Measurements from ENCODE around the gene ASB7.

ASB7 gene

GRCh38 chr15:100593431-100593830 is 9.0 kb upstream of the ASB7 start:
- DNase-seq (ENCODE audit: low read depth, low spot score): no peak
- H3K4me3 ChIP-seq (ENCODE audit: low read length): no peak overlapping the region

GRCh38 chr15:100595964-100596363 is 6.4 kb upstream of the ASB7 start:
- no peak for DNase-seq (ENCODE audit: low read depth, low spot score)
- H3K4me3 ChIP-seq (ENCODE audit: low read length): no peak overlapping the region

DNA sequence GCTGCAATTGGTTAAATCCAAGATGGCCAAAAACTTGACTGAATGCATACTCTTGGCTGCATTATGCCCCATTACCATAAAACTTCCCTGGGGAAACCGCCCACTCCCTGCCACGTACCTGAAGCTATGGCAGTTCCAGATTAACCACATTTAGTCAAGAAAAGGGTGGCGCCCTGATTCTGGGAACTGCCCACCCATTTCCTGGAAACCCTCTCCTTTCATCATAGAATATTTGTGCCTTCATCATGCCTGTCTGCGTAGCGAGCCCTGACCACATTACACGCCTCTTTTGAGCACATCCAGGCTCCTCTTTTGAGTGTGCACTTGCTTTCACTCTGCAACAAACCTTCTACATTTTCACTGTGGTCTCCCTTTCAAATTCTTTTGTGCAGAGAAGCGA is 5.6 kb upstream of the ASB7 start:
- DNase-seq (ENCODE audit: low read depth, low spot score): peak; percentile 93
- peak overlapping the region; percentile 27 for H3K4me3 ChIP-seq (ENCODE audit: low read length)

GRCh38 chr15:100597862-100598261 is 4.5 kb upstream of the ASB7 start:
- DNase-seq (ENCODE audit: low read depth, low spot score): no peak
- no peak overlapping the region for H3K4me3 ChIP-seq (ENCODE audit: low read length)

DNA sequence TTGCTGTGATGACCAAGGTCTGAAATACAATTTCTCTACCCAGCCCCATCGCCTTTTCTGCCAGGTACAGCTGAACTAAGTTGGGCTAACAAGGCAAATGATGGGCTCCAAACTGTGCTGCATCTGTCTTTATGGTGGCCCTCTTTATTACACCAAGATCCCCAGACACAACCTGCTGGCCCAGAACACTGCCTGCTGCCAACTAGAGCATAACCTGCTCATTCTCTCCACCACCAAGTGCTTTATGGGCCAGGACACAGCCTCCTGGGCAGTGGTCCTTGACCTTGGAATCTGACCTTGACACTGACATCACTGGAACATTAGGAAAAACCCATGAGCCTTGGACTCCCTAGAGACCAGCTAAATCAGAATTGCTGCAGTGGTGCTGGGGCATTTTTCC is 3.7 kb upstream of the ASB7 start:
- H3K4me3 ChIP-seq (ENCODE audit: low read length): no peak overlapping the region
- DNase-seq (ENCODE audit: low read depth, low spot score): no peak

DNA sequence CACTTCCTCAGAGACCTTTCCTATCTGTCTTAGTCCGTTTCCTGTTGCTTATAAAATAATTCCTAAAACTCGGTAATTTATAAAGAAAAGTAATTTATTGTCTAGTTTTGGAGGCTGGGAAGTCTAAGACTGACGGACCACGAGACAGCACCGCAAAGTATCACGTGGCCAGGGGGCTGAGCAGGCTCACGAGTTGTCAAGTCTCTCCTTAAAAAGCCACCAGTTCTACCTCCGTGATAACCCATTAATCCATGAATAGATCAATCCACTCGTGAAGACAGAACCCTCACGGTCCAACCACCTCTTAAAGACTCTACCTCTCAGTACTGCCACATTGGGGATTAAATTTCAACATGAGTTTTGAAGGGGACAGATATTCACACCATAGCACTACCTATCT is 1.2 kb upstream of the ASB7 start:
- peak; percentile 40 for DNase-seq (ENCODE audit: low read depth, low spot score)
- peak overlapping the region; percentile 81 for H3K4me3 ChIP-seq (ENCODE audit: low read length)

DNA sequence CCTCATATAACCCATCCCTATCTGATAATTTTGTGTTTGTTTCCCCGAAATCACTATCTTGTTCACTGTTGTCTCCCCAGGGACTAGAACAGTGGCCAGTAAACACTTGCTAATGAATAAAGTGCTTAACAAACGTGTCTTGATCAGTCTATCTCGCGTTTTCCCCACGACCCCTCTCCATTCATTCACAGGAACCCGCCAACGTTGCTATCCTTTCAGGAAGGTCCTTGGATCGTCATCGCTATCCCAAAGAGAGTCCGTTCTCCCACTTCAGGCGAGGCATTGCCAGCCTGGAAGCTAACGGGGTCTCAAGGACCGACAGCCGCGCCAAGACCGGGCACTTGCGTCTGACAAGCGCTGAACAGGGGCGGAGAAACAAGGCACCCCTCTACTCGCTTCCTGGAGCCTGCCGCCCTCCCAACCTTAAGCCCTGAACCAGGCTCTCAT is 749 bp upstream of the ASB7 start:
- DNase-seq (ENCODE audit: low read depth, low spot score): peak; percentile 30
- peak overlapping the region; percentile 81 for H3K4me3 ChIP-seq (ENCODE audit: low read length)

DNA sequence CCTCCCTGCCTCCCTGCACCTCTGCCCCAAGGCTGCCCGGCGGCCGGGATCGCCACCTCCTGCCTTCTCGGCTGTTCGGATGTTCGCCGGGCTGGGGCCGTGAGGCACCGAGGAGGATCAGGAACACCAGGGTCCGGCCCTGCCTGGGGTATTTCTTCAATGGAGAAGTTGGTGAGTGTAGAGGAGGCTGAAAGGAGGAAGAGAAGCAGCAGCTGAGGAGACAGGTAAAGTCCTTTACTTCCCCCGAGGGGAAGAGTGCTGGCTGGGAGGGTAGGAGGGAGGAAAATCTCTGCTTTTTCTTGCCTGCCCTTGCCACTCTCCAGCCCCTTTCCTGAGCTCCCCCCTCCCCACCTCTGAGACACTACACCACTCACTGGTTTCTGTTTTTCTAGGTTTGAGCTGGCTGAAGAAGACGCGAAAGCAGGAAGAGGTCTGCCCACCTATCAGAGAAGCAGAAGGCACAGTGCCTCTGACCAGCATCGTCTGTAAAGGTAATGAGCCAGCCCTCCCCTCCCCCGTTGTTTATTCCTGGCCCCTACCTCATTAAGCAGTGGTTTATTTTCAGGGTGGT is 519 bp downstream of the ASB7 start:
- no peak for DNase-seq (ENCODE audit: low read depth, low spot score)
- H3K4me3 ChIP-seq (ENCODE audit: low read length): peak overlapping the region; percentile 81

DNA sequence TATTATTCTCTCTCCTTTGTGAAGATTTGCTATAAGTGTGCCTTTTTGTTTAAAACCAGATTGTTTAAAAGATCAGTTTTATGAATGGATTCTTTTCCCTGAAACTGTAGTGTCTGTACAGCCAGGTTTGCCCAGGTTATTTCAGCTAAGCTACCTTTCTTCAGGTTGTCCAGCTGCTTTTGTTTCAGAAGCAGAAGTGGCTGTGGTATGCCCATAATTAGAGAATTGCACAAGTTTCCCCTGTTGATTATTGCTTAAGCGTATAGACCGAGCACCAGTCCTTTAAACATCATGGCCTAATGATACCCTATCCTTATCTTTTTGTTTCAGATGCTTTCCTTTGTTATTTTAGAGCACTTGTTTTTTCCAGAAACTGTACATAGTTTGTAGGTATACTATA is 10.2 kb downstream of the ASB7 start:
- H3K4me3 ChIP-seq (ENCODE audit: low read length): no peak overlapping the region
- no peak for DNase-seq (ENCODE audit: low read depth, low spot score)

DNA sequence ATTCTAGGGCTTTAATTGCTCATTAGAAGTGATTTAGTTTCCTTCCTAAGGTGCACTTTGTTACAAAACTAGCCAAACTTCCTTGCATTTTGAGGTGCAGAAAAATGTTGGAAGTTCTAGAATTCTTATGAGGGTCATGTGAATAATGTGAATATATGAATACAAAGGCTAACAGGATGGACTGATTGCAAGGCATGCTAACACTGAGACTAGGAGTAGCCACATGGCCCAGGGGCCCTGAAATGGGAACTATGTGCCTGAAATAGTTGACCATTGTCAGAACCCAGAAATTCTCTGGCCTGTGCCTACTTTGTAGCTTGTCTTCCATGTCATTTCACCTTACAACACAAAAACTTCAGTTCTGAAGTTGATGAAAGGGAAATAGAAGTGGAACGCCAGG is 10.8 kb downstream of the ASB7 start:
- H3K4me3 ChIP-seq (ENCODE audit: low read length): no peak overlapping the region
- DNase-seq (ENCODE audit: low read depth, low spot score): no peak

- H3K4me3 ChIP-seq (ENCODE audit: low read length): no peak overlapping the region
- no peak for DNase-seq (ENCODE audit: low read depth, low spot score)
Measured at GRCh38 chr15:100614336-100614735, 11.9 kb downstream of the ASB7 start.

DNA sequence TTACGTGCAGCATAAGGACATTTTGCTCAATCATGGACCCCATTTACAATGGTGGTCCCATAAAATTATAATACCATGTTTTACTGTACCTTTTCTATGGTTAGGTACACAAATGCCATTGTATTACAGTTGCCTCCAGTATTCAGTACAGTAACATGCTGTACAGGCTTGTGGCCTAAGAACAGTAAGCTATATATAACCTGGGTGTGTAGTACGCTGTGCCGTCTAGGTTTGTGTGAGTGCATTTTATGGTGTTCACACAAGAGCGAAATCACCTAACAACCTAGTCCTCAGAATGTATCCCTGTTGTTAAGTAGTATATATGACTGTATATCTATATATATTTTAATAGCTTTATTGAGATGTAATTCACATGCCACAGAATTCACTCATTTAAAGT is 12.5 kb downstream of the ASB7 start:
- no peak for DNase-seq (ENCODE audit: low read depth, low spot score)
- H3K4me3 ChIP-seq (ENCODE audit: low read length): no peak overlapping the region

GRCh38 chr15:100615801-100616200 is 13.4 kb downstream of the ASB7 start:
- DNase-seq (ENCODE audit: low read depth, low spot score): no peak

GRCh38 chr15:100616700-100617099 is 14.3 kb downstream of the ASB7 start:
- DNase-seq (ENCODE audit: low read depth, low spot score): no peak

More at GRCh38 chr15:100615801-100616200, 13.4 kb downstream of the ASB7 start:
- no peak overlapping the region for H3K4me3 ChIP-seq (ENCODE audit: low read length)

DNA sequence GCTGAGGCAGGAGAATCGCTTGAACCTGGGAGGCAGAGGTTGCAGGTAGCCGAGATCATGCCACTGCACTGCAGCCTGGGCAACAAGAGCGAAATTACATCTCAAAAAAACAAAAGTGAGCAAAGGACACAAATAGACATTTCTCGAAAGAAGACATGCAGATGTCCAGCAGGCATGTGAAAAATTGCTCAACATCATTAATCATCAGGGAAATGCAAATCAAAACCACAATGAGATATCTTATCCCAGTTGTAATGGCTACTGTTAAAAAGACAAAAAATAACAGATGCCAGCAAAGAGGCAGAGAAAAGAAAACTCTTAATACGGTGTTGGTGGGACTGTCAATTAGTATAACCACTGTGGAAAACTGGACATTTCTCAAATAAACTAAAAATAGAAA is 20.9 kb downstream of the ASB7 start:
- no peak for DNase-seq (ENCODE audit: low read depth, low spot score)
- H3K4me3 ChIP-seq (ENCODE audit: low read length): no peak overlapping the region

More at GRCh38 chr15:100616700-100617099, 14.3 kb downstream of the ASB7 start:
- no peak overlapping the region for H3K4me3 ChIP-seq (ENCODE audit: low read length)

GRCh38 chr15:100627789-100628395 is 25.5 kb downstream of the ASB7 start:
- DNase-seq (ENCODE audit: low read depth, low spot score): peak; percentile 79
- no peak overlapping the region for H3K4me3 ChIP-seq (ENCODE audit: low read length)

DNA sequence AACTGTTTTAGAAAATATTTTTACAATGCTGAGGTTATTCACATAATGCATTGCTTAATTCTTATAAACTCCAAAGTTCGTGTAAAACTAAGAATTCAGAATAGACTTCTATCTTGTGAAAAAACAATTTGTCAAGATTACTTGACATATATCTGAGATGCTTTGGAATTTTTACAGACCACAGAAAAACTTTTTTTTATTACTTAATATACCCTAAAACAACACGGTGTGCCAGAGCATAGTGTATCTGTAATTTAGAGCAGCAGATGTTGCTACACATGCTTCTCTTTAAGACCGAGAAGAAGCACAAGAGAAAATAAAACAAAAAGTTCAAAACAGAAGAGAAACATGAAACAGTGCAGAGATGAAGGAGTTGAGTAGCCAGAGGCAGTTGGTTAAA is 26.4 kb downstream of the ASB7 start:
- no peak for DNase-seq (ENCODE audit: low read depth, low spot score)
- no peak overlapping the region for H3K4me3 ChIP-seq (ENCODE audit: low read length)

DNA sequence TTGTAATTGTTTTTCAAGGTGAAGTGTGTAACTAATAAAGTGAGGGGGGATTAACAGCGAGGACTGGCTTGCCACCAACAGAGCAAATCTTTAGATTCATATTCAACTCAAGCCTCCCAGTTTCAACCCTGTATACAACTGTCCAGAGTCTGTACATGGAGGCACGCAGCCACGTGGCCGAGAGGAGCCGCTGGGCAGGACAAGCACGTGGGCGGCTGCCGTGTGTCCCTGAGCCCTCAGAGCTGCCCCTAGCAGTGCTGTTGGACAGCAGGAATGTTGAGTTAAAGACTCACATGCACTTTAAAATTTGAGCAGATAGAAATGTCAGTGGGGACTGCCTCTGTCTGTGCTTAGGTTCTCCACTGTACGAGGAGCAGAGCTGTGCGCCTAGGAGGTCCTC is 29.4 kb downstream of the ASB7 start:
- no peak for DNase-seq (ENCODE audit: low read depth, low spot score)
- H3K4me3 ChIP-seq (ENCODE audit: low read length): no peak overlapping the region

- no peak overlapping the region for H3K4me3 ChIP-seq (ENCODE audit: low read length)
- DNase-seq (ENCODE audit: low read depth, low spot score): no peak
Measured at GRCh38 chr15:100633763-100634075, 31.3 kb downstream of the ASB7 start.

GRCh38 chr15:100635406-100636071 is 33.1 kb downstream of the ASB7 start:
- no peak for DNase-seq (ENCODE audit: low read depth, low spot score)
- no peak overlapping the region for H3K4me3 ChIP-seq (ENCODE audit: low read length)

- no peak overlapping the region for H3K4me3 ChIP-seq (ENCODE audit: low read length)
- no peak for DNase-seq (ENCODE audit: low read depth, low spot score)
Measured at GRCh38 chr15:100638177-100638730, 35.9 kb downstream of the ASB7 start.
